K562 (cell line): Measurements from ENCODE around the gene TSPAN18.

Experiments
- ATF3 ChIP-seq, 2 experiments: fragments of 450-650 bp in 1 of 2; sonication (generic) in 1 of 2; formaldehyde crosslinking in 1 of 2; IDR thresholded peaks in 1 of 2; conservative IDR thresholded peaks in 1 of 2; 2 replicates each; pipeline versions ENCODE4 v1.6.1 to v1.8.1; 2016 to 2023; ENCODE audit warnings: mild to moderate bottlenecking in 2 of 2, moderate library complexity in 2 of 2, inconsistent platforms in 1 of 2, missing genetic modification reagents in 1 of 2
- CBX2 ChIP-seq: fragments of 200-600 bp; sonication (generic); IDR thresholded peaks from one replicate; pipeline ENCODE4 v1.6.1; 2012; ENCODE audit warnings: mild to moderate bottlenecking, low read length, inconsistent platforms; ENCODE audit not compliant: insufficient read depth, poor library complexity, severe bottlenecking
- CHCHD3 ChIP-seq: fragments of 250-450 bp; sonication (Bioruptor Pico); IDR thresholded peaks from 2 replicates; pipeline ENCODE4 v2.1.2; 2022; ENCODE audit warnings: mild to moderate bottlenecking
- E2F1 ChIP-seq: sonication (generic); formaldehyde crosslinking; IDR thresholded peaks from 2 replicates; pipeline ENCODE4 v1.8.1; 2023; ENCODE audit warnings: mild to moderate bottlenecking, missing genetic modification reagents, moderate library complexity
- E2F4 ChIP-seq: sonication (generic); formaldehyde crosslinking; IDR thresholded peaks from 2 replicates; pipeline ENCODE4 v1.8.0; 2022; ENCODE audit warnings: mild to moderate bottlenecking, low read depth, missing genetic modification reagents
- ELF1 ChIP-seq: fragments of 200-800 bp; sonication (Bioruptor generic); IDR thresholded peaks from 2 replicates; pipeline ENCODE4 v1.6.1; 2016; ENCODE audit warnings: missing genetic modification characterization, missing compliant biosample characterization
- EZH2 ChIP-seq: IDR thresholded peaks from 2 replicates; pipeline ENCODE4 v1.6.1; 2012; ENCODE audit warnings: low read depth, mild to moderate bottlenecking, inconsistent platforms, low read length, borderline replicate concordance
- MAFK ChIP-seq: IDR thresholded peaks from 2 replicates; pipeline ENCODE4 v1.6.1; 2011; ENCODE audit warnings: low read length, improper control_type of control experiment
- PHF20 ChIP-seq: fragments of 450-650 bp; IDR thresholded peaks from 2 replicates; pipeline ENCODE4 v1.6.1; 2018; ENCODE audit not compliant: partially characterized antibody
- TF ChIP-seq, protein P1 (sequence below): fragments of 450-650 bp; formaldehyde crosslinking; IDR thresholded peaks from 2 replicates; pipeline ENCODE4 v1.4.0; 2022; ENCODE audit warnings: missing genetic modification characterization
- TF ChIP-seq, protein P2 (sequence below), 3 experiments: IDR thresholded peaks in 2 of 3; conservative IDR thresholded peaks in 1 of 3; 2 replicates each; pipeline ENCODE4 v1.5.1; 2011 to 2012; ENCODE audit warnings: low read length in 3 of 3, mild to moderate bottlenecking in 3 of 3, control low read depth in 2 of 3, improper control_type of control experiment in 1 of 3, inconsistent platforms in 1 of 3, low read depth in 1 of 3, mixed read lengths in 1 of 3, moderate library complexity in 1 of 3; ENCODE audit not compliant: insufficient read depth in 2 of 3

GRCh38 chr11:44964526-44965209 is 237.9 kb downstream of the TSPAN18 start:
- no peak for TF ChIP-seq EZH2
- TF ChIP-seq CBX2, result no peak
- TF ChIP-seq E2F1 (CRISPR knock-in tag), result no peak
- TF ChIP-seq CHCHD3 (CRISPR knock-in tag), result no peak
- TF ChIP-seq, protein P1, sequence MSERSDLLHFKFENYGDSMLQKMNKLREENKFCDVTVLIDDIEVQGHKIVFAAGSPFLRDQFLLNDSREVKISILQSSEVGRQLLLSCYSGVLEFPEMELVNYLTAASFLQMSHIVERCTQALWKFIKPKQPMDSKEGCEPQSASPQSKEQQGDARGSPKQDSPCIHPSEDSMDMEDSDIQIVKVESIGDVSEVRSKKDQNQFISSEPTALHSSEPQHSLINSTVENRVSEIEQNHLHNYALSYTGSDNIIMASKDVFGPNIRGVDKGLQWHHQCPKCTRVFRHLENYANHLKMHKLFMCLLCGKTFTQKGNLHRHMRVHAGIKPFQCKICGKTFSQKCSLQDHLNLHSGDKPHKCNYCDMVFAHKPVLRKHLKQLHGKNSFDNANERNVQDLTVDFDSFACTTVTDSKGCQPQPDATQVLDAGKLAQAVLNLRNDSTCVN (CRISPR knock-in tag), result no peak
- TF ChIP-seq ATF3 (IDR thresholded peaks at IDR 0.05), result no peak
- TF ChIP-seq ATF3 (CRISPR knock-in tag; conservative IDR thresholded peaks at IDR 0.05), result no peak
- no peak for TF ChIP-seq E2F4 (CRISPR knock-in tag)
- TF ChIP-seq MAFK, result no peak
- TF ChIP-seq, protein P2, sequence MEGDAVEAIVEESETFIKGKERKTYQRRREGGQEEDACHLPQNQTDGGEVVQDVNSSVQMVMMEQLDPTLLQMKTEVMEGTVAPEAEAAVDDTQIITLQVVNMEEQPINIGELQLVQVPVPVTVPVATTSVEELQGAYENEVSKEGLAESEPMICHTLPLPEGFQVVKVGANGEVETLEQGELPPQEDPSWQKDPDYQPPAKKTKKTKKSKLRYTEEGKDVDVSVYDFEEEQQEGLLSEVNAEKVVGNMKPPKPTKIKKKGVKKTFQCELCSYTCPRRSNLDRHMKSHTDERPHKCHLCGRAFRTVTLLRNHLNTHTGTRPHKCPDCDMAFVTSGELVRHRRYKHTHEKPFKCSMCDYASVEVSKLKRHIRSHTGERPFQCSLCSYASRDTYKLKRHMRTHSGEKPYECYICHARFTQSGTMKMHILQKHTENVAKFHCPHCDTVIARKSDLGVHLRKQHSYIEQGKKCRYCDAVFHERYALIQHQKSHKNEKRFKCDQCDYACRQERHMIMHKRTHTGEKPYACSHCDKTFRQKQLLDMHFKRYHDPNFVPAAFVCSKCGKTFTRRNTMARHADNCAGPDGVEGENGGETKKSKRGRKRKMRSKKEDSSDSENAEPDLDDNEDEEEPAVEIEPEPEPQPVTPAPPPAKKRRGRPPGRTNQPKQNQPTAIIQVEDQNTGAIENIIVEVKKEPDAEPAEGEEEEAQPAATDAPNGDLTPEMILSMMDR (IDR thresholded peaks at IDR 0.05 in 2 of 3, conservative IDR thresholded peaks at IDR 0.05 in 1 of 3; ENCODE audit: insufficient read depth in 2 of 3, low read depth in 1 of 3, low read length in 3 of 3), result no peak
- no peak for TF ChIP-seq ELF1 (tag)
- no peak for TF ChIP-seq PHF20
